Cerebellar nuclear complex (tissue), 1 donor: ENCODE results near the gene ABCA4.
A peak's percentile ranks its signal among the peaks of the same experiment; 100 is the strongest.

Experiments
- DNase-seq, 2 experiments: peaks; one replicate each; lab custom pipeline; 2025; lab: John Stamatoyannopoulos, UW

Gene ABCA4

DNA sequence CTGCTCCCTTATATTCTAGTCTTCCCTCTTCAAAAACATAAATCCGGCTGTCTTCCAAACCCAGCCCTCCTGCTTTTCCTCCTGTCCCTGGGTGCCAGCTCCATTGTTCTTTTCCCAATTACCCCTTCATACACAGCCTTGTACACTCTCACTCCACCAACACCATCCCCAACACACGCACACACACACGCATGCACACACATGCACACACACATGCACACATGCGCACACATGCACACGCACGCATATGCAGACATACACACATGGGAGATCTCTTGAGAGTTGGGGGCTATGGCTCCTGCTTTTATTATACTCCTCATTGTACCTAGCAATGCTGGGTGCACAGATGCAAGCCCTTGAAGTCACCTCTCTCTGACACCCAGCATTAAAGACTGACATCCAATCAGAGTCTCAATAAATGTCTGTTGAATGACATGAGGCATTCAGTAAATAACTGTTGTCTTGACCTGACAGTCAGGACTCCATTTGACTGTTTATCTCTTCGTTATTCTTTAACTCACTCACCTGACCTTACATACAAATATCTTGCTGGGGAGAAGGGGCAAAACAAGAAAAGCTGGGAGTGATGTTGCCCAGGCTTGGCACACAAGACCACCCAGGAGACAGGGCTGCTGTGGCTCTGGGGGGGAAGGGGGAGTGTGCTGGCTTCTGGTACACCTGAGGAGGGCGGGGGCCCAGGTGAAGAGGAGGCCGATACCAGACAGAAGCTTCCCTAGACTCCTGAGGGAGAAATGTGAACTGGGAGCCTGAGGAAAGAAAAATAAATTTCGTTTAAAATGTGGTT is 16.0 kb downstream of the ABCA4 start:
- no peak for DNase-seq

DNA sequence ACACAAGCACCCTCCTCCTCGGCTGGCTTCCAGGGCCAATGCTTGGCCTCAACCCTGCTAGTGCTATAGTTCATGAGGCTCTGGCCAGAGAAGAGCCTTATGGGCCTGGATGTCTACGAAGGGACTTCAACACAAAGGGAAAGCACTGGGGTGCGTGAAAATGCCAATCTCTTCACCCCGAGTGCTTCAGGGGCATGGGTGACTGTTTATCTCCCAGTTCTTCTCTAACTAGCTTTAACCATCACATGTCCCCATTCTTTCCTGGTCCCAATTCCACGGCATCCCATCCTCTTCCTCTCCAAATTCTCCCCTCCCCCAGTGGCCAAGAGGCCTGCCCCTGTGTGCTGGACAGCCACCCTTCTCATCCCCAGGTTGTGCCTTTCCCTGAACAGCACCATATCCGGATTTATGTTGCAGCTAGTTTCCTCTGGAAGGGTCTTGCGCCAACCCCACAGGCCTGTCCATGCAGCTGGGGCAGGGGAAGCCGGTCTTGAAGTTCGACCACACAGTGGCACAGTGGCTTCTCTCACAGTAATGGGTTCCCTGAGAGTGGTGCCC is 16.7 kb downstream of the ABCA4 start:
- no peak for DNase-seq

DNA sequence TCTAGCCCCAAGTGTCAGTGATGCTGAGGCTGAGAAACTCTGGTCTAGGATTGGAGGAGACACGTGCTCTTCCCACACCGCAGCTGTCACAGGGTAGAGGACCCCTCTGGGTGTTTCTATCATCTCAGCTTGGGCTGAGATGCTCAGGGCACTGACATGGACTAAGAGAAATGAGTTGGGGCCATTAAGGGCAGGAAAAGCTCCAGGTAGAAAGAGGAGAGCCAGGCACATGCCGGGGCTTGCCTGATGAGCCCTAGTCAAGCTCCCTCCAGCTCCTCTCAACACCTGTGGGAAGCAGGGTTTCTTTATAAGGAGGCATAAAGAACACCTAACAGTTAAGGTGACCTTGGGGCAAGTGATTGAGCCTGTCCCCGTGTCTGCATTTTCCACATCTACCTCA is 17.3 kb downstream of the ABCA4 start:
- DNase-seq: no peak

DNA sequence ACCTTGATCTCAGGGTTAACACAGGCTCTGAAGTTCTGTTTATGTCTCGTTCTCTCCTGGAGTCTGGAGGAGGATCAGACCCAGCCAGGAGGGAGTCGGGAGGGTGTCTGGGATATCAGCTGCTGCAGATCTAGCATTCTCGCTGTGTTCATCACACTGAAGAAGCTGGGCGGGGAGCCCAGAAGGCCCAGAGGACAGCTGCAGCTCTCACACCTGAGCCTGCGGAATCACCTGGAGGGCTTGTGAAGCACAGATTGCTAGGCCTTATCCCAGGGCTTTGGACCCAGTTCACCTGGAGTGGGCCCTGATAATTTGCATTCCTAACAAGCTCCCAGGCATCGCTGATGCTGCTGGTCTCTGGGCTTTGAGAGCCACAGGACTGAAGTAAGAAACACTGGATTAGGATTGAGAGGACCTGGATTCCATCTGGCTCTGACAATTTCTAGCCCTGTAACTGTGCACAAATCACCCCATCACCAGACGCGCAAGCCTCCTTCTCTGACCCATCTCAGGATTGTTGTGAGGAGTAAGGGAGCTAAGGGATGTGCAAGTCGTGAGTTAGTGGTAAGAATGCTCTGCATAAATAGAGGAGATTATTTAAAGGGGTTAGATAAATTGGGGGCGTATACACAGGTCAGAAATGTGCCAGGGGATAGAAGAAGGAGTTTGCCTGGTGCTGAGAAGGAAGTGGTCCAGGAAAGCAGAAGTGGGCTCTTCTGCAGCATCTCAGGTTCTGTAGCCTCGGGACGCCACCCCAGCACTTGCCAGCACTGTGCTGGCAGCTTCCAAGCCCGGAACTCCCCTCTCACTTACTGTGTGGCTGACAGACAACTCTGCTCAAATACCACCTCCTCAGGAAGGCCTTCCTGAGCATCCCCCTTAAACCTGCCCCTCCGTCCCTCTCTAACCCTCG is 19.1 kb downstream of the ABCA4 start:
- peak; percentile 49 to 57 for DNase-seq

DNA sequence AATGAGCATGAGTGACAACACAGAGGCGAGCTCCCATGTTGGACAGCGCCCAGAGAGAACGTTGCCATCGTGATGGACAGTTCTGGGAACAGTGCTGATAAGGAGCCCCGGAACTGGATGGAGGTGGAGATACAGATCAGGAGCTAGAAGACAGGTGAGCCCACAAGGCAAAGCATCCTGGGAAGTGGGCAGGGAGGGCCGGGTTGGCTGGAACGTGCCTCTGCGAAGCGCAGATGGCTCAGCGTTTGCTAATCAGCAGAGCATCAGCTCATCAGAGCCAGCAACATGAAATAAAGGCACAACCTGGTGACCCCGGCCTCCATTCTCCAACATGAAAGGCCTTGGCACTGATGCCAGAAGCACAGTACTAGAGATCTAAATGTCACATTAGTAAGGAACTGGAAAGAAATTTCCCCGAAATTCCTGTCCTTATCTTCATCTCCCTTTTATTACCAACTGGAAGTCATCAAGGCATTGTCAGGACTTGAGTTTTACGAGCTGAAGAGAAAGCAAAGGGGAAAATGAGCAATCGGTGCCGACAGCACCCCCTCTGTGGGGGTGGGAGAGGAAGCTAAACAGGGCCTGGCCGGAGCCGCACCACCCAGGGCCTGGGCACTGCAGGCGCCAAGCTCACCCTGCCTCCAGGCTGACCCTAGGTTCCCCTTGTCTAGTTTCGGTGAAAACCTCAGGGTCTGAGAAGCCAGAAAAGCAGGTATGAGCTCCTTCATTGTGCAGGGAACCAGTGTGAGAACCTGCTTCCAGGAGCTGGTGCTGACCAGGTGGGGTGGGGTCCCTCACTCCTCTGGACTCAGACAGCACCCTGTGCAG is 19.9 kb downstream of the ABCA4 start:
- DNase-seq: no peak

DNA sequence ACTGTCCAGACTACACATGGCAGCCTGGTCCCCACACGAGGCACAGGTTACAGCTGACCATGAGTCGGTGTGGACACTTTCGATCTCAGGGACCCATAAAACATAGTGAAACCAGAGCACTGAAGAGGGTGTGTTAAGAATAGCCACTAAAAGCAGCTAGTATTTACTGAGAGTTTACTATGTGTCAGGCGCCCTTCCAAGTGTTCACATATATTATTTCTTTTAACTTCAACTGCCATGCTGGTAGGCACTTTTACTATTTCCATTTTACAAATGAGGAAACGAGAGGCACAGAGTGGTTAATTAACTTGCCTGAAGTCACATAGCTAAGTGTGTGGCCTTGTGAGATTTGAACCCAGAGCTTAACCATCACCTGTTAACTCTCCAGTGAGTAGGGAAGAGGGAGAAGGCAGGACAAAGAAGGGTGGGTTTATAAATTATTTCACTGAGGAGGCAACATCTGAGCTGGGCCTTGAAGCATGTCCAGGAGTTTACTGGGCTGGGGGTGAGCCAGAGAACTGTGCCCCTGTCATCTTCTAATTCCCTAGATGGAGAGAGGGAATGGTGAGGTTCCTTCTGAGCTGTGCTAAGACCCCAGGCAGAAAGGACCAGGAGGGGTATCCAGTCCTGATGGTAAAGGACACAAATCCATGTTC is 20.7 kb downstream of the ABCA4 start:
- no peak for DNase-seq

DNA sequence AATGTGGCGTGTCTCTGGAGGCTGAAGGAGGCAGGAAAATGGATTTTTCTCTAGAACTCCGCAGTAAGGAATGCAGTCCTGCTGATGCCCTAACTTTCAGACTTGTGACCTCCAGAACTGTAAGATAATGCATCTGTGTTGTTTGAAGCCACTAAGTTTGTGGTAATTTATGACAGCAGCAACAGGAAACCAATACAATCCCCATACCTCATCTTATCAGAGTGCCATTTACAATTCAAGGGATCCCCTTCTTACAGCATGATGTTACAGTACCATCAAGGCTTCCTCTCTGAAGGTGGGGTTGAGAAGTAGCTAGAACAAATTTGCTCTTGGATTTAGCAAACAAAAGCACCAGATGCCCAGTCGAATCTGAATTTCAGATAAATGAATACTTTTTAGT is 21.6 kb downstream of the ABCA4 start:
- DNase-seq: no peak

DNA sequence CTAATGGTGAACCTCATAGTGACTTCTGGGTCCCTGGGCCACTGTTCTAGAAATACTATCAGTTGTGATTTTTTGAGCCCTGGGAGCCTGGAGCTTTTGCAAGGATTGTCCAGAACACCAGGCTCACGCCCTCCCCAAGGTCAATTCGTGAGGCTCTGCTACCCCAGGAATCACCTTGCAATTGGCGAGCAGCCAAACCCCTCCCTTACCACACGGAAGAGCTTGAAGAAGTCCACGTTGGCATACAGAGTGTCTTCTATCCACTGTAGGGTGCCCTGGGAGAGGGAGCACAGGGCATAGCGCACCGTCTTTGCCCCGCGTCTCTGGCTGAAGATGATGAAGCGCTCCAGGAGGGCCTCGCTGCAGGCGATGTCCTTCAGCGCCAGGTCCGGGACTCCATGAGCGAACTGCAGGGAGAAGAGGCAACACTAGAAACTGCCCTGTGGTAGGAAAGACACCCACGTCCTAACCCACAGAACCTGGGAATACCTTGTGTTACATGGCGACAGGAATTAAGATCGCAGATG is 22.3 kb downstream of the ABCA4 start:
- no peak for DNase-seq

DNA sequence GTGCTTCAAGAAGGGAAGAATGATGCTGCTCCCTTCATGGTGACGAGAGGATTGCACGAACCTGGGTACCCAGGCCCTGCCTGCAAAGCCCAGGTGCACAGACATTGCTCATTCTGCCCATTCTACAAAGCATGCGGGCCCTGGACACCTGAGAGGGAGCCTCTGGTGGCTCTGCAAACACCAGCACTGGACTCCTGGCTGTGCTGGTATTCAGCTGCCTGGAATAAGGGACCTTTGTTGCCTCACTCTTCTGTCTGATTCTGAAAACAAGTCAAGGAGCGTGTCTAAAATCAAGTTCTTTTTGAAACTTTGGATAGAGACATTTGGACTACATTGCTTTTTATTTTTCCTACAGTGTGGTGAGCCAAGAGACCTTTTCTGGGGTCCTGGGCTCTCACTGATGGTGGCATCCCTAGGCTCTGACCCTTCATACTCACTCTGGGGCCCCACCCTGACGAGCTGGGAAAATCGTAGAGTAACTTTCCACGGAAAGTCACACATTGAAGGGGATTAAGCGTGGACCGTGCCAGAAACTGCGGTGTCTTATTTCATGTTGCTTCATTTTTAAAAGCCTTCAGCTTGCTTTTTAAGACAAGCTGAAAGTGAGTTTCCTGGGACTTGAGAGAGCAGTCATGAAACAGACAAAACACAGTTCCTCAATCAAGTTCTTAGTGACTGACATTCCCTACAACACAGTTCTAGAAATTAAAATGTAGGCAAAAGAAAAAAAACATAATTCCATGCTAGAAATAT is 24.0 kb downstream of the ABCA4 start:
- DNase-seq: no peak

DNA sequence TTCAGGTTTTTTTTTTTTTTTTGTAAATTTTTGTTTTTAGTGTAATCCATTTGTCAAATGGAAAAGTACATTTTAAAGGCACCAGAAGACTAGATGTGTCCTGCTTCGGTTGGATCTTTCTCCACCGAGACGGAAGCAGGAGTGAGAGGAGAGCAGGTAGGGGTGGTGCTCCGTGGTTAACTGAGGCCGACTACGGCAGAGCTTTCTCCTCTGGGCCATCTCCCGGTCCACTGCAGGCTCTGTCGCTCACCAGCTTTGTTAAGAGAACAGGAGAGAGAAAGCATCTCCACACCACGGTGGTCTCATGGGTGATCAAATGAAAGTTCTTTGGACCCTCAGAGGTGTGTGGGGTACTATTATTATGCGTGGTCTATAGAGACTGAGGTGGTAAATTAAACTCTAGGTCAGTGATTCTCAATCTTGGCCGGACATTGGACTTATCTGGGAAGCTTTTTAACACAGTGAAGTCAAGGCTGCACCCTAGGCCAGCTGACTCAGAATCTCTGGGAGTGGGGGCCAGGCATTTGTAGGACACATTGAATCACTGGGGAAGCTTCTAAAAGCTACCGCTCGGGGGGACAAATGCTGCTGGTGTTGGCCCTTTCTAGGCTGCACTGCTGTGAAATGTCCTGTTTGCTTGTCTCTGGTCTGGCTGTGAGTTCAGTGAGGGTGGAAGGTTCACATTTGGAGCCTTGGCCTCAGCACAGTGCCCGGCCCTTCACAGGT is 25.0 kb downstream of the ABCA4 start:
- DNase-seq: no peak

DNA sequence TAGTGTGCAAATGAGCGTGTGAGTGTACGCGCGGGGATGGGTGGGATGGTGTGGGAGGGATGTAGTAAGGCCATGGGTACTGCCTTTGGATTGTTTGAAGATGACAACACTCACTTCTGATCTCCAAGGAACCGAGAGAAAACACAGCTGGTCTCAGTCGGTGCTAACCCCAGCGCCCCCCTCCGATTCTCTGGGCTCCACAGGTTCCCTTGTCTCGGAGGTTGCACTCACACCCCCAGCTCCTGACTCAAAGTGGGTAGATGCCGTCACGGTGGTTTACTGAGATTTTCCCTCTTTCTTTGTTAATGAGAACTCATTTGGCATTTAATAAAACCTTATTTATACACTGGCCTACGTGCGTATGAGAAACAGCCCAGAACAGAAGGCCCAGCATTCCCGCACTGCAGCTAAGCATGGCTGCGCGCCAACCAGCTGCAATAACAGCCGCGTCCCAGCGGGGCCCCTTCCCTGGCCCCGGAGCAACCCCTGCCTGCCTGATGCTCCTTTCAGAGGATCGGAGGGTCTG is 25.8 kb downstream of the ABCA4 start:
- DNase-seq: peak in 1 of 2 experiments; percentile 40

DNA sequence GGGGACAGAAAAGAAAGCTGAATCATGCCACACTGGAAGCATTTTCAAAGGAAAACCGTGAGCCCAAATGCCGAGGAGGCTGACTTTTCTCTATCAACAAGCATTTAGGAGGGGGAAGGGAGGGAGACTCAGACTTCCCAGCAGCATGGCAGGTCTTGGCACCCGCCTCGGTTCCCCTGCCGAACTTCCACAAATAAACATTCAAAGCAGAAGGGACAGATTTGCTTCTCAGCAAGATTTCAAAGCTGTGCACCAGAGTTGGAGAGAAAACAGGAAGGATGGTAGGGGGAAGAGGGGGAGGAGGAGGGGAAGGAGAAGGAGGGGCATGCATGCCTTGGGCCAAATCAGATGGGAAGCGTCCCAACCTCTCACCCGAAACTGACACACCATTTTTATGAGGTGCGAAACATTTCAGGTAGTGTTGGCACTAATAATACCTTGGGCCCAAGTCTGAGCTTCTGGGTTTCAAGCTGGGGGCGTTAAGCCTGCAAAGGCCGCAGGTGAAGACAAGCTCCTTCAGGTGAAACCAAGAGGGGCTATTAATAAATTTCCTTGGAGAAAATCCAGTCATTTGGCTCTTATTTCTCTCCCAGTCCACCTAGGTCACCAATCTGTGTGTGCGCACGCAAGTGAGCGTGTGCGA is 26.4 kb downstream of the ABCA4 start:
- DNase-seq: peak; percentile 85 to 98

DNA sequence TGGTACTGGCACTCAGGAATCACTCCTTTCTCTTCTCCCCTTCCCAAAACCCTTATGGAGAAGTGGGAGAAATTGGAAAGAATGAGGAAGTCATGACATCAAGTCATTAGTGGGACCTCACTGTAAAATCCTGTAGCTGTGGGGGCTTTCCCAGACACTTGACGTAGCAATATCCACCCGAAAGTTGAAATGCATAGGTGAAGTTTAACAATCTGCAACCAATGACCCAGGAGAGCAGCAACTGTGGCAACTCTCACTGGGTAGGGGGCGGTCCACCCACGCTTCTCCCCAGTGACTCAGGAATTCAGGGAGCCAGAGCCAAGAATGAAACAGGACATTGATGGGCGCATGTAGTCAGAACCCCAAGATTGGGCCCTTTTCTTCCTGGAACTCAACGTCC is 27.0 kb downstream of the ABCA4 start:
- no peak for DNase-seq

DNA sequence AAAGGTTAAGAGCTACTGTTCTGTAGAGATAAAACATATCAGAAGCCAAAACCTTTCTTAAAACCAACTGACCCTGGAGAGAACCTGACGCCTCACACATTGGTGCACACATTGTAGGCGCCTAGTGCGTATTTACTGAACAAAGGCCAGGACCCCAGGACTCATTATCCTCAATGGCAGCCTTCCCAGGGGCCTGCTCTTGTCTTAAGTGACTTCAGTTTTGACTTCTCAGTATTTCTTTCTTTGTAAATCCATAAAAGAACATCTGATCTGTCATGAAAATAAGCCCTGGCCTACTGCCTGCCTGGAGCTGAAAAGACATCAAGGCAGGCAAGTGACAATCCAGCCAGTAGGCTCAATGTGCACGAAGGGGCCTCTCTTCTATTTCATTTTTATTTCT is 27.6 kb downstream of the ABCA4 start:
- DNase-seq: no peak

DNA sequence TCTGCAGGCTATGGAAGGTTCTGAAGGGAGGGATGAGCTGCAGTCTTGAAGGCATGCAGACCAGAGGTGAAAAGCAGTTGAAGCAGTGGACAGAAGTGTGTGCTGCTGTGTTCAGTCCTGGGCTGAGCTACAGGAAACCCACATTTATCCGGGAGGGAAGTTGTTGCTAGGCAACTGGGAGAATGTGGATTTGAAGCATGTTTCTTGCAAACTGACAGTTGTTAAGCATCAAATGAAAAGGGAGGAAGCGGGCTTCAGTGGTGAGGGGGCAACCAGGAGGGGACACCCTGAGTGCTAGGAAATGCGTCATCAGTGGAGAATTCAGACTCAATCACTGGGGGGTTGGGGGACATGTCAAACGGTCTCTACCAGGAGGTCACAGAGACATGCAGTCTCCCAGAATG is 28.7 kb downstream of the ABCA4 start:
- peak in 1 of 2 experiments; percentile 16 for DNase-seq

DNA sequence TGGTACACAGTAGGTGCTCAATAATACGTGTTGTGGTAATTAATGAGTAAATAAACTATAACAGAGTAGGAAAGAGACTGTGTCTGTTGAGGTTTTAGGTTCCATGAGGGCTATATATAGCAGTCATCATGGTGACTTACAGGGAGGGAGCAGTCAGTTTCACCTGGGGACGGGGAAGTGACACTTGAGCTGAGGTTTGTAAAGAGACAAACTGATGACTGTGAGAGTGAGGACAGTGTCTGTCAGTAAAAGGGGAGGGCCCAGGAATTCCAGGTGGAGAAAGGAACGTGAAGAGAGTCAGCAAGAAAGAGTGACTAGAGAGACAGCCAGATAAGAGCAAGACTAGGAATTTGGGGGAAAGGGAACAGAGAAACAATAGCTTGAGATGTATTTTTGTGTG is 30.2 kb downstream of the ABCA4 start:
- no peak for DNase-seq

DNA sequence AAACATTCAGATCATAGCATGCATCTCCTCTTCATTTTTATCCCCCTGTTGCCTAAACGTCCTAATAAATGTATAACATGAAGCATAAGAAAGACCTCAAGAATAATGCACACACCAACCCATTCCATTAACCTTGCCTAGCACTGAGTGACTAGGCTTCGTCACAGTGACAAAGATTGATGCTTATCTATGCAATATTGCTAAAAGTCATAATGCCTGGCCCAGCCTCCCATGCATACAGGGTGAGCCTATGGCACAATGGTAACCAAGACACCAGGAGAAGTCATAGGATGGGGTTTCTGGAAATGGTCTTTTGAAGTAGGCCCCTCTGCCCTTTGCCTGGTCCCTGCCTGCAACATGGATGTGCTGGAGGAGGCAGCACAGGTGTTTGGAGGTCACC is 33.8 kb downstream of the ABCA4 start:
- DNase-seq: no peak

DNA sequence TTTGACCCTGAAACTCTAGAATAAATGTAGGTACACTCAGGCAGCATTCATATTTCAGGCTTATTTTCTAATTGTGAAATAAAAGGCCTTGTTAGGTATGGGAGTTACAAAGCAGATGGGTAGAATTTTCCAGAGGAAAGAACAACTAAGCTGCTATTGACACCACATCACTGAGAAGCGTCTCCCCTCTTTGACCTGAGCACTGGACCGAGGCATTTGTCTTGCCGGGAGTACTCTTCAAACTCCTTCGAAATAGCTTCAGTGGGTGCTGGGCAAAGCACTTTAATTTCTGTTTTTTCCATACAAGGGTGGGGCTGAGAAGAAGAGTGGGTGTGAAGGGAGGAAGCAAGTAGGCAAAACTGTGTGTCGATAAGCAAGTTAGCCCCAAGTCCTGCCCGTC is 36.4 kb downstream of the ABCA4 start:
- DNase-seq: no peak

DNA sequence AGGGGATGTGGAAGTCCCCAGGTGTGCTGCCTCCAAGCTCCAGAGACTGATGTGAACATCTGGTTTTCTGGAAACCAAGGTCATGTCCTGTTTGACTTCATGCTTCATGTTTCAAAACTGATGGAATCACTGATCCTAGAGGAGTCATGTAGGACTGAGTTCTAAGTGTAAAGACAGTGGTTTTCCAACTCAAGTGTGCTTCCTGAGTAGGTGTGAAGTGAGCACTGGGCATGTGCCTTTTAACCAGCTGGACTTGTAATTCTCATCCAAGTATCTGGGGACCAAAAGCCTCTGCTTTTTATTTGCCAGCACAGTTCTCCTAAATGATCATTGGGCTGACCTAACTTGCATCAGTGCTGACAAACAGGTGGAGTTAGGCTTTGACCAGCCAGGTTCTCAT is 36.9 kb downstream of the ABCA4 start:
- no peak for DNase-seq
